Glutamatergic neuron (in vitro differentiated cells): ENCODE measurements around the gene LAMB1. TPM values are rescaled to one million over a fixed set of nuclear protein-coding genes. Genes with fewer than 3 reads are reported as not detected.
A peak's percentile ranks its signal among the peaks of the same experiment; 100 is the strongest.
"Not testable (repeated sequence)": the region's sequence is repeated elsewhere in the genome, so short reads cannot be mapped to it uniquely, and the experiment has no call there.

Experiments used
- DNase-seq: peaks from one replicate; pipeline ENCODE4 v3.0.0; 2022
- H3K27ac Mint-ChIP-seq: one replicate; pipeline ENCODE4 v1.8.0; 2020; ENCODE audit warnings: mild to moderate bottlenecking, mixed read lengths, inconsistent platforms; ENCODE audit not compliant: unreplicated experiment
- H3K27me3 Mint-ChIP-seq: one replicate; pipeline ENCODE4 v1.8.0; 2020; ENCODE audit warnings: mild to moderate bottlenecking, moderate library complexity, mixed read lengths, inconsistent platforms; ENCODE audit not compliant: unreplicated experiment
- H3K36me3 Mint-ChIP-seq: one replicate; pipeline ENCODE4 v1.8.0; 2020; ENCODE audit warnings: mild to moderate bottlenecking, mixed read lengths, inconsistent platforms; ENCODE audit not compliant: unreplicated experiment
- H3K4me1 Mint-ChIP-seq: one replicate; pipeline ENCODE4 v1.8.0; 2020; ENCODE audit warnings: mild to moderate bottlenecking, low read depth, mixed read lengths, inconsistent platforms; ENCODE audit not compliant: unreplicated experiment
- H3K4me3 Mint-ChIP-seq: one replicate; pipeline ENCODE4 v1.8.0; 2020; ENCODE audit warnings: mild to moderate bottlenecking, mixed read lengths, inconsistent platforms; ENCODE audit not compliant: unreplicated experiment
- H3K9me3 Mint-ChIP-seq: one replicate; pipeline ENCODE4 v1.8.0; 2020; ENCODE audit warnings: mild to moderate bottlenecking, moderate library complexity, mixed read lengths, inconsistent platforms; ENCODE audit not compliant: unreplicated experiment
- total RNA-seq: library from RNA; stranded (reverse); fragmentation: NEBNext Ultra II Directional; extraction: Animal tissue kit (Norgen Biotek cat#: 25700); gene quantifications from one replicate; pipeline ENCODE4 v1.2.1, GENCODE V29; 2021; ENCODE audit not compliant: unreplicated experiment
- TF ChIP-seq, protein P1 (sequence below): fragments of 200-600 bp; sonication (generic); IDR thresholded peaks from one replicate; pipeline ENCODE4 v1.5.0; 2021; ENCODE audit not compliant: partially characterized antibody, unreplicated experiment

The LAMB1 gene
- total RNA-seq, 1 donor from 2014 or later: 326 TPM

DNA sequence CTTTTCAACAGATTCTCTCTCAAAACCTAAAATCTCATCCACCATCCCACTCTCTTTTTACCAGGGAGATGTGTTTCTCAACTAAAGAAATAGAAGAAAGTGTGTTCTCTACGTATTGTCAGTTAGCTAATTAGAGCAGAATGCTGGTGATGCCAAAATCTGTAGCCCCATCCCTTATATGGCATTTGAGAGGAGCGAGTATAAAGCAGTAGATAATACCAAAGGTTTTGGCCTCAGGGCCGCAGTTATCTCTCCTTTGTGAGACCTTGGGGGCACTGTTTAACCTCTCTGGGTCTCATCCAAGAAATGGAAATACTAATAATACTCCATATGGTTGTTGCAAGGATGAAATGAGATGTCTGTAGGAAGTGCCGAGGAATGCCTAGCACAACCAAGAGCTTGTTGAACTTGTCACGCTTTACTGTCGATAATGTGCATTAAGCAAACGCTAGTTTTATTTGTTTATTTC lies 112.4 kb downstream of the LAMB1 start:
- Mint-ChIP-seq H3K27ac (peak overlapping the region; percentile 98), H3K27me3 (peaks cover 3% of the 10 kb centered on the region), H3K9me3 (peaks cover 9% of the 10 kb centered on the region), H3K36me3 (no peaks in the 10 kb centered on the region), H3K4me1 (peaks cover 14% of the 10 kb centered on the region), H3K4me3 (peak overlapping the region; percentile 99)
- no peak for DNase-seq
- TF ChIP-seq, protein P1, sequence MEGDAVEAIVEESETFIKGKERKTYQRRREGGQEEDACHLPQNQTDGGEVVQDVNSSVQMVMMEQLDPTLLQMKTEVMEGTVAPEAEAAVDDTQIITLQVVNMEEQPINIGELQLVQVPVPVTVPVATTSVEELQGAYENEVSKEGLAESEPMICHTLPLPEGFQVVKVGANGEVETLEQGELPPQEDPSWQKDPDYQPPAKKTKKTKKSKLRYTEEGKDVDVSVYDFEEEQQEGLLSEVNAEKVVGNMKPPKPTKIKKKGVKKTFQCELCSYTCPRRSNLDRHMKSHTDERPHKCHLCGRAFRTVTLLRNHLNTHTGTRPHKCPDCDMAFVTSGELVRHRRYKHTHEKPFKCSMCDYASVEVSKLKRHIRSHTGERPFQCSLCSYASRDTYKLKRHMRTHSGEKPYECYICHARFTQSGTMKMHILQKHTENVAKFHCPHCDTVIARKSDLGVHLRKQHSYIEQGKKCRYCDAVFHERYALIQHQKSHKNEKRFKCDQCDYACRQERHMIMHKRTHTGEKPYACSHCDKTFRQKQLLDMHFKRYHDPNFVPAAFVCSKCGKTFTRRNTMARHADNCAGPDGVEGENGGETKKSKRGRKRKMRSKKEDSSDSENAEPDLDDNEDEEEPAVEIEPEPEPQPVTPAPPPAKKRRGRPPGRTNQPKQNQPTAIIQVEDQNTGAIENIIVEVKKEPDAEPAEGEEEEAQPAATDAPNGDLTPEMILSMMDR: no peak

DNA sequence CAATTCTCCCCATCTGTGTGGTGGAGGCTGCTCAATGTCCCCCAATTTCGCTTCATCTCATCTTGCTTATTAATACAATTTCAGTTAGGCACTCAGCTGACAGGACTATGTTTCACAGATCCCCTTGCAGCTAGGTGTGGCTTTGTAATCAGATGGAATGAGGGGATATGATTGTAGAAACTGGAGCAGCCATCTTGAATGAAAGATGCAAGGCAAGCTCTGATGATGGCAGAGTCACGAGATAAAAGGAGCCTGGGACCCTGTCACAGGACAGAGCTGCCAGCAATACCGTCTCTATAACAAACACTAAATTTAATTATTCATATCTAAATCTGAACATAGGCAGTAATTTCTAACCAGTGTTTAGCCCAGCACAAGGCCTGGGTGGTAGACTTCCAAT lies 113.0 kb downstream of the LAMB1 start:
- H3K4me1 Mint-ChIP-seq: peaks cover 14% of the 10 kb centered on the region

DNA sequence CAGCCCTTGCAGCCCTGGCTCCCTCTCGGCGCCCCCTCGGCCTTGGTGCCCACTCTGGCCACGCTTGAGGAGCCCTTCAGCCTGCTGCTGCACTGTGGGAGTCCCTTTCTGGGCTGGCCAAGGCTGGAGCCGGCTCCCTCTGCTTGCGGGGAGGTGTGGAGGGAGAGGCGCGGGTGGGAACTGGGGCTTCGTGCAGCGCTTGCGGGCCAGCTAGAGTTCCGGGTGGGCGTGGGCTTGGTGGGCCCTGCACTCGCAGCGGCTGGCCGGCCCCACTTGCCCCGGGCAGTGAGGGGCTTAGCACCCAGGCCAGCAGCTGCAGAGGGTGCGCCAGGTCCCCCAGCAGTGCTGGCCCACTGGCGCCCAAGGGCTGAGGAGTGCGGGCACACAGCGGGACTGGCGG lies 115.1 kb downstream of the LAMB1 start:
- H3K27me3 Mint-ChIP-seq, DNase-seq, H3K4me1 Mint-ChIP-seq, H3K9me3 Mint-ChIP-seq, H3K36me3 Mint-ChIP-seq, H3K4me3 Mint-ChIP-seq, H3K27ac Mint-ChIP-seq: not testable (repeated sequence)

More for the DNA sequence above, 113.0 kb downstream of the LAMB1 start:
- no peak overlapping the region for H3K27ac Mint-ChIP-seq
- peaks cover 9% of the 10 kb centered on the region for H3K9me3 Mint-ChIP-seq
- DNase-seq: no peak
- TF ChIP-seq, protein P1: no peak
- H3K27me3 Mint-ChIP-seq: peaks cover 3% of the 10 kb centered on the region
- H3K36me3 Mint-ChIP-seq: no peaks in the 10 kb centered on the region
- H3K4me3 Mint-ChIP-seq: no peak overlapping the region

DNA sequence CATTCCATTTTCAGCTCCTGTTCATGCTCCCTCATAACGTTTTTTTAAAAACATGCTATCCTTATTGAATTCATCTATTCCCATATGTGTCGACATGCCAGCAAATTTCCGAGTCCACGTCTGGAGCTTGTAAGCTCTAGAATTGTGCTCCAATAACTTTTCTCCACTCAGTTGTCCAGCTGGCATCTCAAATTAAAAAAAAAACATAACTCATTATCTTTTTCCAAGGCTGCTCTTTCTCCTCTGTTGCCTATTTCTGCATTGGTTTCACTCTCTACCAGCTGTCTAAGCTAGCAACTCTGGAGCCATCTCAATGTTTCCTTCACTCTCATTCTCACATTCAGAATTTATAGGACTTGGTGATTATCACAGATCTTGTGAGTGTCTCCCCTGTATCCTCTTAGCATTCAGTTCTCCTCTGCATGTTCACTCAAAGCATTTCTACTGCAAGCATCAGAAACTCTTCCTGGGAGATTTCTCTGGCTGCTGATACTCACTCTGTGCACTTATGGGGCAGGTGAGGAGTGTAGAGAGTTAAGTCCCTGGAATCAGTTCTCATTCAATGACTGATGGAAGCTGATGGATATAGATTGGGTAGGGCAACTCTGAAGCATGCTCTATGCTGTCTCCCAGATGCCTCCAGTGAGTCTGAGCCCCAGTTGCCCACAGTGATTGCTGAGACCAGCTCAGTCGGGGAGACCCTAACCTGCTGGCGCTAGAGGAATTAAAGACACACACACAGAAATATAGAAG lies 118.7 kb downstream of the LAMB1 start:
- Mint-ChIP-seq H3K9me3 (peaks cover 2% of the 10 kb centered on the region), H3K27ac (no peak overlapping the region), H3K4me3 (no peak overlapping the region), H3K4me1 (no peaks in the 10 kb centered on the region), H3K27me3 (no peaks in the 10 kb centered on the region), H3K36me3 (no peaks in the 10 kb centered on the region)
- DNase-seq: no peak
- TF ChIP-seq, protein P1: no peak

DNA sequence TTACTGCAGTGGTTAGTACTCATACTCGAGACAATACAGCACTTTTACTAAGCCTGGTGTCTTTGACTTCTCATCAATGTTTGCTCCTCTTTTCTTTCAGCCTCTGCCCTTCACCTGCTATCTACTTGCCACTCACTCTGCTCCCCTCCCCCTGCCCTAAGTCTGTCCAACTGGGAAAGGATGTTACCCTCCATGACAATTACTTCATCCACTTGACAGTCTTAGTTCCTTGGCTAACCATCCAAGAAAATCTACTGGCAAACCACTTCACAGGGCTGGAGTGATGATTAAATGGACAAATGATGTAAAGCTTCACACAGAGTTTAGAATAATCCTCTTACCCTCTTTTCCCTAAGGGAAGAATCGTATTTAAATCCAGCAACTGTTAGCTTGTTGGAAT lies 120.2 kb downstream of the LAMB1 start:
- Mint-ChIP-seq H3K36me3 (no peaks in the 10 kb centered on the region), H3K9me3 (no peaks in the 10 kb centered on the region), H3K27me3 (no peaks in the 10 kb centered on the region), H3K4me3 (no peak overlapping the region), H3K4me1 (no peaks in the 10 kb centered on the region), H3K27ac (no peak overlapping the region)
- TF ChIP-seq, protein P1: no peak
- no peak for DNase-seq
